Suprapubic skin (tissue), 4 donors: ENCODE results near the gene GUCD1. TPM values are rescaled to one million over a fixed set of nuclear protein-coding genes. Genes with fewer than 3 reads are reported as not detected.

Experiments
- DNase-seq, 2 donors: peaks; one replicate each; pipeline ENCODE4 v3.0.0-alpha.2; 2019; ENCODE audit warnings: low spot score in 2 of 2
- H3K27ac ChIP-seq: fragments of 200-600 bp; sonication (generic); one replicate; pipeline ENCODE4 v1.5.1; 2019
- H3K27me3 ChIP-seq: fragments of 200-600 bp; sonication (generic); one replicate; pipeline ENCODE4 v1.5.1; 2019
- H3K36me3 ChIP-seq: fragments of 200-600 bp; sonication (generic); one replicate; pipeline ENCODE4 v1.5.1; 2019
- H3K4me1 ChIP-seq: fragments of 200-600 bp; sonication (generic); one replicate; pipeline ENCODE4 v1.5.1; 2019
- H3K4me3 ChIP-seq: fragments of 200-600 bp; sonication (generic); one replicate; pipeline ENCODE4 v1.5.1; 2019; ENCODE audit warnings: mild to moderate bottlenecking
- H3K9me3 ChIP-seq: fragments of 200-600 bp; sonication (generic); one replicate; pipeline ENCODE4 v1.5.1; 2019
- EP300 ChIP-seq: sonication (generic); formaldehyde crosslinking; IDR thresholded peaks from one replicate; pipeline ENCODE4 v1.6.1; 2017; ENCODE audit warnings: antibody characterized with exemption
- POLR2A ChIP-seq, 2 donors: fragments of 450-650 bp; IDR thresholded peaks; one replicate each; pipeline ENCODE4 v1.6.1; 2017; ENCODE audit warnings: antibody characterized with exemption in 2 of 2, mild to moderate bottlenecking in 2 of 2, moderate library complexity in 2 of 2
- POLR2AphosphoS5 ChIP-seq, 3 donors: sonication (generic); formaldehyde crosslinking; IDR thresholded peaks; one replicate each; pipeline ENCODE4 v1.6.1; 2017; ENCODE audit warnings: antibody characterized with exemption in 3 of 3
- WGBS: methylation state at CpG from one replicate; pipeline ENCODE4 v1.1.5; 2018; 5-methylcytosine and 5-hydroxymethylcytosine counted together
- total RNA-seq, 4 donors: library from RNA; depleted of rRNA; stranded (reverse); fragments of >200 nt; gene quantifications; one replicate each; pipeline ENCODE4 v1.1.0, GENCODE V29; 2016
- TF ChIP-seq, protein P1 (sequence below), 2 donors: fragments of 200-600 bp in 1 of 2; fragments of 450-650 bp in 1 of 2; sonication (generic) in 1 of 2; IDR thresholded peaks; one replicate each; pipeline ENCODE4 v1.5.1; 2016 to 2019; ENCODE audit warnings: antibody characterized with exemption in 2 of 2, mild to moderate bottlenecking in 1 of 2, moderate library complexity in 1 of 2

Gene GUCD1
- total RNA-seq, 4 donors from 2014 or later = 75.2 to 97.5 (median 93.0) TPM

DNA sequence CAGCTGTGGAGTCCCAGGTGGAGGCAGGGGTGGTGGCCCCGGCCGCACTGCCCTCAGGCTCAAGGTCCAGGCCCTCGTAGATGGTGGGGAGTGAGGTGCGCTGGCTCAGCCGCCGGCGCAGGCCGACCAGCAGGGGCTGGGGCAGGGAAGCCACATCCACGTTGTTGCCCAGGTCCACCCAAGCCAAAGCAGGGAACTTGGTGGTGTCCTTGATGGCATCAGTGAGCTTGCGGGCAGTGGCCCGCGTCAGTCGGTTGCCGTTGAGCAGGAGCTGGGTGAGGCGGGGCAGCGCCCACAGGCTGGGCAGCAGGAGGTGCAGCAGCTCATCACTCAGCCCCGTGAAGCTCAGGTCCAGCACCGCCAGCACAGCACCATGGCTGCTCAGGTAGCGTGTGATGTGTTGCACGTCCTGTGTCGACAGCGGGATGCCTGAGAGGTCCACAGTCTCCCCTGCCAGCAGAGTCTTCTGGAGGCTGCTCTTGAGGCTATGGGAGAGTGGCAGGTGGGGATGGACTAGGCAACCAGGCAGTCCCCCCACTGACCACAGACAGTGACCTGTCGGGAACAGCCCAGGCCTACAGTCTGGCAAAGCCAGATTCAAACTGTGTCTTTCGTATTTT, 31.1 kb upstream of the GUCD1 start:
- peaks cover 23% of the 10 kb centered on the region for H3K4me1 ChIP-seq
- TF ChIP-seq, protein P1, sequence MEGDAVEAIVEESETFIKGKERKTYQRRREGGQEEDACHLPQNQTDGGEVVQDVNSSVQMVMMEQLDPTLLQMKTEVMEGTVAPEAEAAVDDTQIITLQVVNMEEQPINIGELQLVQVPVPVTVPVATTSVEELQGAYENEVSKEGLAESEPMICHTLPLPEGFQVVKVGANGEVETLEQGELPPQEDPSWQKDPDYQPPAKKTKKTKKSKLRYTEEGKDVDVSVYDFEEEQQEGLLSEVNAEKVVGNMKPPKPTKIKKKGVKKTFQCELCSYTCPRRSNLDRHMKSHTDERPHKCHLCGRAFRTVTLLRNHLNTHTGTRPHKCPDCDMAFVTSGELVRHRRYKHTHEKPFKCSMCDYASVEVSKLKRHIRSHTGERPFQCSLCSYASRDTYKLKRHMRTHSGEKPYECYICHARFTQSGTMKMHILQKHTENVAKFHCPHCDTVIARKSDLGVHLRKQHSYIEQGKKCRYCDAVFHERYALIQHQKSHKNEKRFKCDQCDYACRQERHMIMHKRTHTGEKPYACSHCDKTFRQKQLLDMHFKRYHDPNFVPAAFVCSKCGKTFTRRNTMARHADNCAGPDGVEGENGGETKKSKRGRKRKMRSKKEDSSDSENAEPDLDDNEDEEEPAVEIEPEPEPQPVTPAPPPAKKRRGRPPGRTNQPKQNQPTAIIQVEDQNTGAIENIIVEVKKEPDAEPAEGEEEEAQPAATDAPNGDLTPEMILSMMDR (IDR thresholded peaks at IDR 0.05) = no peak
- TF ChIP-seq POLR2A (IDR thresholded peaks at IDR 0.05) (no peak), EP300 (no peak), POLR2AphosphoS5 (IDR thresholded peaks at IDR 0.05) (no peak)
- no peak for DNase-seq

GRCh38 chr22:24585461-24585860, 30.5 kb upstream of the GUCD1 start:
- no peak overlapping the region for H3K27ac ChIP-seq
- H3K9me3 ChIP-seq = no peaks in the 10 kb centered on the region
- H3K36me3 ChIP-seq = peaks cover 47% of the 10 kb centered on the region
- no peak for DNase-seq
- WGBS = 100% methylated on average over 2 of the region's 3 CpGs
- H3K27me3 ChIP-seq = no peaks in the 10 kb centered on the region
- peaks cover 27% of the 10 kb centered on the region for H3K4me1 ChIP-seq
- TF ChIP-seq EP300 (no peak), POLR2AphosphoS5 (IDR thresholded peaks at IDR 0.05) (no peak), POLR2A (IDR thresholded peaks at IDR 0.05) (no peak)
- TF ChIP-seq, protein P1 (IDR thresholded peaks at IDR 0.05) = no peak
- no peak overlapping the region for H3K4me3 ChIP-seq

More for the DNA sequence above, 31.1 kb upstream of the GUCD1 start:
- no peaks in the 10 kb centered on the region for H3K27me3 ChIP-seq
- peaks cover 47% of the 10 kb centered on the region for H3K36me3 ChIP-seq
- H3K9me3 ChIP-seq = no peaks in the 10 kb centered on the region
- 88% methylated on average over 2 of the region's 24 CpGs for whole genome bisulfite sequencing
- H3K4me3 ChIP-seq = no peak overlapping the region
- H3K27ac ChIP-seq = no peak overlapping the region

- Histone ChIP-seq H3K4me3 (no peak overlapping the region), H3K36me3 (peaks cover 47% of the 10 kb centered on the region), H3K27me3 (no peaks in the 10 kb centered on the region), H3K4me1 (peaks cover 32% of the 10 kb centered on the region), H3K9me3 (no peaks in the 10 kb centered on the region), H3K27ac (no peak overlapping the region)
- 64% methylated on average over 10 of the region's 10 CpGs for WGBS
- TF ChIP-seq POLR2AphosphoS5 (IDR thresholded peaks at IDR 0.05) (no peak), EP300 (no peak), POLR2A (IDR thresholded peaks at IDR 0.05) (no peak)
- TF ChIP-seq, protein P1 (IDR thresholded peaks at IDR 0.05) = no peak
- peak in 1 of 2 donors; percentile 59 for DNase-seq
Measured at GRCh38 chr22:24584871-24585411, 30.0 kb upstream of the GUCD1 start.

DNA sequence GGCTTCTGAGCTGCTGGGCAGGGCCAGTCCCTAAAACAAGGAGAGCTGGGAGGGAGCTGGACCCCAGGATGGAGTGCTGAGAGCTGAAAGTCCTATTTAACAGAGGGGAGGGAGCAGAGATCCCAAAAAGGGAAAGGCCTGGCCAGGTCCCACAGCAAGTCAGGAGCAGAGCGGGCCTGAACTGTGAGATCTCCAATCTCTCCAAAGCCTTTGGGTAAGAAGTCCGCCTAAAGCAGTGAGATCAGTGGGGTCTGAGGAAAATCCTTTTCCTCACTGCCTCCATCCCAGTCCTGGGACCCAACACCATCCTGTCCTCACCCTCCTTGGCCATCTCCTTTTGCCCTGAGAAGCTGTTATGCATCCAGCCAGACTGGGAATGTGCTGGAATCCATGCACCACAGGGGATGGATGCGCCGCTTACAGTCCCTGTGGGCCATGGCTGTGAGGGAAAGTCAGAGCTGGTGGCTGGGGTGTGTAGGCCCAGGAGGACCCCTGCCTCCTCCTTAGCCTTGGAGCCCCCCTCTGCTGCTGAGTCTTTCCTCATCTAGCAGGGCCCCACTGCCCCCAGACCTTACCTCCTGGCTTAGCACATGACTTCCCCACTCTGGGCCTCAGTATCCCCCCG, 29.3 kb upstream of the GUCD1 start:
- TF ChIP-seq EP300 (no peak), POLR2A (IDR thresholded peaks at IDR 0.05) (no peak), POLR2AphosphoS5 (IDR thresholded peaks at IDR 0.05) (no peak)
- TF ChIP-seq, protein P1 (IDR thresholded peaks at IDR 0.05) = no peak
- DNase-seq = no peak
- Histone ChIP-seq H3K36me3 (peaks cover 42% of the 10 kb centered on the region), H3K9me3 (no peaks in the 10 kb centered on the region), H3K27me3 (no peaks in the 10 kb centered on the region), H3K4me1 (peaks cover 38% of the 10 kb centered on the region), H3K4me3 (no peak overlapping the region), H3K27ac (peak overlapping the region; percentile 7)
- WGBS = 93% methylated on average over 5 of the region's 5 CpGs
